ENCODE data around the gene CTTNBP2NL.
"Not testable (repeated sequence)": the region's sequence is repeated elsewhere in the genome, so short reads cannot be mapped to it uniquely, and the experiment has no call there.

The CTTNBP2NL gene

GRCh38 chr1:112389689-112390088 is 6.3 kb upstream of the CTTNBP2NL start:
- H4K20me1 ChIP-seq (ENCODE audit: insufficient read depth, low read length, poor library complexity, severe bottlenecking), result no peaks in the 10 kb centered on the region
- no peak for TF ChIP-seq EZH2phosphoT487 (IDR thresholded peaks at IDR 0.05; ENCODE audit: borderline replicate concordance)
- TF ChIP-seq, protein P1, sequence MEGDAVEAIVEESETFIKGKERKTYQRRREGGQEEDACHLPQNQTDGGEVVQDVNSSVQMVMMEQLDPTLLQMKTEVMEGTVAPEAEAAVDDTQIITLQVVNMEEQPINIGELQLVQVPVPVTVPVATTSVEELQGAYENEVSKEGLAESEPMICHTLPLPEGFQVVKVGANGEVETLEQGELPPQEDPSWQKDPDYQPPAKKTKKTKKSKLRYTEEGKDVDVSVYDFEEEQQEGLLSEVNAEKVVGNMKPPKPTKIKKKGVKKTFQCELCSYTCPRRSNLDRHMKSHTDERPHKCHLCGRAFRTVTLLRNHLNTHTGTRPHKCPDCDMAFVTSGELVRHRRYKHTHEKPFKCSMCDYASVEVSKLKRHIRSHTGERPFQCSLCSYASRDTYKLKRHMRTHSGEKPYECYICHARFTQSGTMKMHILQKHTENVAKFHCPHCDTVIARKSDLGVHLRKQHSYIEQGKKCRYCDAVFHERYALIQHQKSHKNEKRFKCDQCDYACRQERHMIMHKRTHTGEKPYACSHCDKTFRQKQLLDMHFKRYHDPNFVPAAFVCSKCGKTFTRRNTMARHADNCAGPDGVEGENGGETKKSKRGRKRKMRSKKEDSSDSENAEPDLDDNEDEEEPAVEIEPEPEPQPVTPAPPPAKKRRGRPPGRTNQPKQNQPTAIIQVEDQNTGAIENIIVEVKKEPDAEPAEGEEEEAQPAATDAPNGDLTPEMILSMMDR (conservative IDR thresholded peaks at IDR 0.05; ENCODE audit: low read length), result no peak
- no peaks in the 10 kb centered on the region for H3K9me3 ChIP-seq (ENCODE audit: insufficient read depth, low read depth, low read length)
- H3K36me3 ChIP-seq (ENCODE audit: insufficient read depth, low read length), result no peaks in the 10 kb centered on the region
- H3K9me2 ChIP-seq (replicated peaks; ENCODE audit: low read depth, low read length), result no peaks in the 10 kb centered on the region
- no peak overlapping the region for H3K4me2 ChIP-seq (ENCODE audit: low read depth, low read length, poor library complexity, severe bottlenecking)
- H3K27me3 ChIP-seq (ENCODE audit: insufficient read depth, low read length, poor library complexity, severe bottlenecking), result no peaks in the 10 kb centered on the region
- peaks cover 12% of the 10 kb centered on the region for H3K4me1 ChIP-seq (ENCODE audit: insufficient read depth, low read length, poor library complexity, severe bottlenecking)
- H3K79me2 ChIP-seq (ENCODE audit: insufficient read depth, low read length), result no peaks in the 10 kb centered on the region
- no peak overlapping the region for H3K4me3 ChIP-seq (ENCODE audit: low read length, poor library complexity, severe bottlenecking)
- H3K9ac ChIP-seq (ENCODE audit: low read depth, low read length, poor library complexity, severe bottlenecking), result no peak overlapping the region
- H2AFZ ChIP-seq (ENCODE audit: low read length), result no peak overlapping the region
- no peaks in the 10 kb centered on the region for H3F3A ChIP-seq (ENCODE audit: low read depth)

GRCh38 chr1:112390335-112390734 is 5.7 kb upstream of the CTTNBP2NL start:
- H3K79me2 ChIP-seq (ENCODE audit: insufficient read depth, low read length); H3K27me3 ChIP-seq (ENCODE audit: insufficient read depth, low read length, poor library complexity, severe bottlenecking); H3K36me3 ChIP-seq (ENCODE audit: insufficient read depth, low read length); H3K4me3 ChIP-seq (ENCODE audit: low read length, poor library complexity, severe bottlenecking); H3K9ac ChIP-seq (ENCODE audit: low read depth, low read length, poor library complexity, severe bottlenecking); H3K4me2 ChIP-seq (ENCODE audit: low read depth, low read length, poor library complexity, severe bottlenecking); H4K20me1 ChIP-seq (ENCODE audit: insufficient read depth, low read length, poor library complexity, severe bottlenecking); H2AFZ ChIP-seq (ENCODE audit: low read length); H3F3A ChIP-seq (ENCODE audit: low read depth); H3K9me2 ChIP-seq (replicated peaks; ENCODE audit: low read depth, low read length); H3K9me3 ChIP-seq (ENCODE audit: insufficient read depth, low read depth, low read length): not testable (repeated sequence)
- H3K4me1 ChIP-seq (ENCODE audit: insufficient read depth, low read length, poor library complexity, severe bottlenecking), result peaks cover 15% of the 10 kb centered on the region

DNA sequence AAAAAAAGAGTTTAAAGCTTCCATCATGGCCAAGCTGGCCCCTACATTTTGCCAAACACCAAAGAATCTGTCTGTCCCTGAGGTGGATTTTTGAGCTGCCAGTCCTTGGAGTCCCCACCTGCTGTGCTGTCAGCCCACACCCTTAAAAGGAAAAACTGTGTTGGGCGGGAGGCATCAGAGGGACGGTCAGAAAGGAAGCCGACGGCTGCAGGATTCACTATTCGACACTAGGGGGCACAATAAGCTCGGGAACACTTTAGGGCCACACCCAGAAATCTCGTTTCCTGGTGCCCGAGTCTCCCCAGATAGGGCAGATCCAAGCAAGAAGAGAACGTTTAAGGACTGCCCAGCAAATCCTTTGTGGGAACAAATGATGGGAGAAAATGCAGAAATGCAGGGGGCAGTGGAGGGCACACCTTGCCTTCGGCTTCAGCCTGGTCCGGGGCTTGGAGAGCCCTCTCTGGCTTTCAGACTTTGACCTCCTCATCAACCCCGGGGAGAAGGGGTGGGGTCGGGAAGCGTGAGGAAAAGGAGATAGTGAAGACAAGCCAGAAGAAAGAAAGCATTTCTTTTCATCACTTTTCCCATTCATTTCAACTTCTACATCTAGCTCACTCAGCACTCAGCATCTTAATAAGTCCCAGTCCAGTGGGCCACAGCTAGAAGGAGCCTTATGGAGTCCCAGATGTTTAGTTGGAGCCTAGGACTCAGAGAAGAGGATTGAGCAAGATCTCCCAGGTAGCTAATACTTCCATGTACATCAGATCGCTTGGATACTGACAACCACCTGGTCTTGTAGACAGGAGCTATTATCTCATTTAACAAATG is 5.0 kb upstream of the CTTNBP2NL start:
- H3F3A ChIP-seq (ENCODE audit: low read depth), result no peaks in the 10 kb centered on the region

More for the DNA sequence above, 5.0 kb upstream of the CTTNBP2NL start:
- Histone ChIP-seq H2AFZ (ENCODE audit: low read length) (peak overlapping the region; percentile 99), H3K4me3 (ENCODE audit: low read length, poor library complexity, severe bottlenecking) (peak overlapping the region; percentile 74), H3K79me2 (ENCODE audit: insufficient read depth, low read length) (no peaks in the 10 kb centered on the region), H3K4me2 (ENCODE audit: low read depth, low read length, poor library complexity, severe bottlenecking) (peak overlapping the region; percentile 84), H3K4me1 (ENCODE audit: insufficient read depth, low read length, poor library complexity, severe bottlenecking) (peaks cover 19% of the 10 kb centered on the region), H4K20me1 (ENCODE audit: insufficient read depth, low read length, poor library complexity, severe bottlenecking) (no peaks in the 10 kb centered on the region), H3K27me3 (ENCODE audit: insufficient read depth, low read length, poor library complexity, severe bottlenecking) (no peaks in the 10 kb centered on the region), H3K9ac (ENCODE audit: low read depth, low read length, poor library complexity, severe bottlenecking) (peak overlapping the region; percentile 33), H3K36me3 (ENCODE audit: insufficient read depth, low read length) (no peaks in the 10 kb centered on the region), H3K9me2 (replicated peaks; ENCODE audit: low read depth, low read length) (no peaks in the 10 kb centered on the region), H3K9me3 (ENCODE audit: insufficient read depth, low read depth, low read length) (no peaks in the 10 kb centered on the region)
- TF ChIP-seq EZH2phosphoT487 (IDR thresholded peaks at IDR 0.05; ENCODE audit: borderline replicate concordance), result no peak
- TF ChIP-seq, protein P1 (conservative IDR thresholded peaks at IDR 0.05; ENCODE audit: low read length), result peak; percentile 92
